H9 (cell line): ENCODE data around the gene KRT28. TPM values are rescaled to one million over a fixed set of nuclear protein-coding genes. Genes with fewer than 3 reads are reported as not detected.
"Not testable (repeated sequence)": the region's sequence is repeated elsewhere in the genome, so short reads cannot be mapped to it uniquely, and the experiment has no call there.

Experiments used
- DNase-seq: peaks from one replicate; pipeline ENCODE4 v3.0.0-alpha.2; 2017
- H2AFZ ChIP-seq: one replicate; pipeline ENCODE4 v1.6.1; 2013; ENCODE audit warnings: mild to moderate bottlenecking, low read length, control low read depth, moderate library complexity
- H2AK5ac ChIP-seq: 2 replicates; pipeline ENCODE4 v1.6.1; 2013; ENCODE audit warnings: low read length, control low read depth, mixed read lengths; ENCODE audit not compliant: insufficient read length
- H2BK120ac ChIP-seq: one replicate; pipeline ENCODE4 v1.6.1; 2013; ENCODE audit warnings: low read depth, mild to moderate bottlenecking, low read length, control low read depth, inconsistent platforms; ENCODE audit not compliant: poor library complexity, severe bottlenecking
- H2BK12ac ChIP-seq: 2 replicates; pipeline ENCODE4 v1.6.1; 2013; ENCODE audit warnings: low read length, control low read depth, mixed read lengths, low read depth; ENCODE audit not compliant: insufficient read length
- H2BK15ac ChIP-seq: 2 replicates; pipeline ENCODE4 v1.6.1; 2013; ENCODE audit warnings: low read depth, low read length, control low read depth
- H2BK20ac ChIP-seq: one replicate; pipeline ENCODE4 v1.6.1; 2013; ENCODE audit warnings: low read depth, mild to moderate bottlenecking, low read length, control low read depth, inconsistent platforms; ENCODE audit not compliant: poor library complexity, severe bottlenecking
- H2BK5ac ChIP-seq: 2 replicates; pipeline ENCODE4 v1.6.1; 2013; ENCODE audit warnings: low read length, control low read depth, mixed read lengths; ENCODE audit not compliant: insufficient read length
- H3K14ac ChIP-seq: 2 replicates; pipeline ENCODE4 v1.6.1; 2013; ENCODE audit warnings: low read length, control low read depth; ENCODE audit not compliant: insufficient read depth
- H3K18ac ChIP-seq: 2 replicates; pipeline ENCODE4 v1.6.1; 2013; ENCODE audit warnings: low read depth, mild to moderate bottlenecking, mixed read lengths, low read length, control low read depth; ENCODE audit not compliant: insufficient read length
- H3K23ac ChIP-seq: 2 replicates; pipeline ENCODE4 v1.6.1; 2013; ENCODE audit warnings: low read length, control low read depth, mixed read lengths, low read depth; ENCODE audit not compliant: insufficient read length
- H3K23me2 ChIP-seq: 2 replicates; pipeline ENCODE4 v1.6.1; 2013; ENCODE audit warnings: low read depth, mild to moderate bottlenecking, mixed read lengths, low read length, control low read depth; ENCODE audit not compliant: insufficient read length, poor library complexity, severe bottlenecking
- H3K27ac ChIP-seq: 2 replicates; pipeline ENCODE4 v1.5.1; 2013; ENCODE audit warnings: low read length, control low read depth, mixed read lengths, low read depth; ENCODE audit not compliant: insufficient read length
- H3K27me3 ChIP-seq: 2 replicates; pipeline ENCODE4 v1.6.1; 2013; ENCODE audit warnings: low read length, control low read depth, inconsistent platforms; ENCODE audit not compliant: insufficient read depth
- H3K4ac ChIP-seq: 2 replicates; pipeline ENCODE4 v1.6.1; 2013; ENCODE audit warnings: low read depth, mild to moderate bottlenecking, control low read depth, inconsistent platforms, low read length, moderate library complexity
- H3K4me1 ChIP-seq: 2 replicates; pipeline ENCODE4 v1.6.1; 2013; ENCODE audit warnings: low read length, control low read depth, inconsistent platforms; ENCODE audit not compliant: insufficient read depth
- H3K4me2 ChIP-seq: 2 replicates; pipeline ENCODE4 v1.6.1; 2013; ENCODE audit warnings: low read length, control low read depth, mixed read lengths; ENCODE audit not compliant: insufficient read length, insufficient read depth
- H3K56ac ChIP-seq: 2 replicates; pipeline ENCODE4 v1.6.1; 2013; ENCODE audit warnings: low read depth, mild to moderate bottlenecking, mixed read lengths, low read length, control low read depth; ENCODE audit not compliant: insufficient read length
- H3K79me1 ChIP-seq: 2 replicates; pipeline ENCODE4 v1.6.1; 2013; ENCODE audit warnings: low read depth, mild to moderate bottlenecking, moderate library complexity, low read length, control low read depth, inconsistent platforms; ENCODE audit not compliant: insufficient read depth, poor library complexity, severe bottlenecking
- H3K79me2 ChIP-seq: 2 replicates; pipeline ENCODE4 v1.6.1; 2013; ENCODE audit warnings: low read length, control low read depth, inconsistent platforms; ENCODE audit not compliant: insufficient read depth
- H3K9ac ChIP-seq: 2 replicates; pipeline ENCODE4 v1.6.1; 2013; ENCODE audit warnings: low read length, control low read depth, mixed read lengths; ENCODE audit not compliant: insufficient read length; ENCODE audit errors: extremely low read depth
- H3K9me3 ChIP-seq: one replicate; pipeline ENCODE4 v1.6.1; 2013; ENCODE audit warnings: low read depth, low read length, inconsistent platforms; ENCODE audit not compliant: control insufficient read depth
- H3T11ph ChIP-seq: one replicate; pipeline ENCODE4 v1.6.1; 2013; ENCODE audit warnings: mild to moderate bottlenecking, low read length, control low read depth, inconsistent platforms
- H4K20me1 ChIP-seq: one replicate; pipeline ENCODE4 v1.6.1; 2013; ENCODE audit not compliant: control insufficient read depth, insufficient read length, insufficient read depth
- H4K5ac ChIP-seq: 2 replicates; pipeline ENCODE4 v1.6.1; 2013; ENCODE audit warnings: low read depth, mild to moderate bottlenecking, mixed read lengths, low read length, control low read depth; ENCODE audit not compliant: insufficient read length
- H4K8ac ChIP-seq: replicated peaks from 2 replicates; pipeline ENCODE4 v1.6.1; 2013; ENCODE audit warnings: low read length, control low read depth, mixed read lengths, low read depth; ENCODE audit not compliant: insufficient read length
- H4K91ac ChIP-seq: 2 replicates; pipeline ENCODE4 v1.6.1; 2013; ENCODE audit warnings: low read depth, mild to moderate bottlenecking, moderate library complexity, mixed read lengths, low read length, control low read depth; ENCODE audit not compliant: insufficient read length
- H3K27ac Mint-ChIP-seq, 3 experiments: 2 replicates in 2 of 3; 3 replicates in 1 of 3; pipeline ENCODE4 v1.8.0; 2020 to 2021; ENCODE audit warnings: mixed read lengths in 3 of 3, mild to moderate bottlenecking in 1 of 3, moderate library complexity in 1 of 3
- H3K27me3 Mint-ChIP-seq: 2 replicates; pipeline ENCODE4 v1.8.0; 2021; ENCODE audit warnings: low read depth, mild to moderate bottlenecking, moderate library complexity, mixed read lengths
- H3K36me3 Mint-ChIP-seq, 3 experiments: 2 replicates in 2 of 3; 3 replicates in 1 of 3; pipeline ENCODE4 v1.8.0; 2020 to 2021; ENCODE audit warnings: low read depth in 3 of 3, mixed read lengths in 3 of 3; ENCODE audit not compliant: insufficient read depth in 1 of 3
- H3K4me1 Mint-ChIP-seq, 2 experiments: 2 replicates each; pipeline ENCODE4 v1.8.0; 2020; ENCODE audit warnings: mixed read lengths in 2 of 2
- H3K4me3 Mint-ChIP-seq, 2 experiments: 2 replicates in 1 of 2; 3 replicates in 1 of 2; pipeline ENCODE4 v1.8.0; 2020 to 2021; ENCODE audit warnings: mild to moderate bottlenecking in 2 of 2, mixed read lengths in 2 of 2, moderate library complexity in 1 of 2
- H3K9me3 Mint-ChIP-seq, 2 experiments: 2 replicates in 1 of 2; 3 replicates in 1 of 2; pipeline ENCODE4 v1.8.0; 2020; ENCODE audit warnings: mild to moderate bottlenecking in 2 of 2, mixed read lengths in 2 of 2, moderate library complexity in 1 of 2
- CTCF ChIP-seq: fragments of 200-600 bp; sonication (generic); conservative IDR thresholded peaks from 3 replicates; pipeline ENCODE4 v1.8.0; 2021; ENCODE audit warnings: antibody characterized with exemption, mild to moderate bottlenecking
- WGBS: extraction: QIAGEN DNeasy Blood & Tissue Kit; methylation state at CpG from one replicate; pipeline ENCODE4 v1.1.7; 2013; ENCODE audit warnings: missing lambda C conversion rate, low lambda C conversion rate, mixed read lengths; ENCODE audit not compliant: insufficient read length; ENCODE audit errors: extremely low coverage; 5-methylcytosine and 5-hydroxymethylcytosine counted together
- total RNA-seq: library from RNA; stranded (reverse); gene quantifications from 2 replicates; pipeline ENCODE4 v1.2.1, GENCODE V29; 2021

Gene KRT28
- total RNA-seq, 1 experiment from 2014 or later, result not detected

- Histone ChIP-seq H3K4me2 (no peak overlapping the region), H4K20me1 (no peaks in the 10 kb centered on the region), H3K79me2 (no peaks in the 10 kb centered on the region), H2BK5ac (no peak overlapping the region), H3K56ac (no peak overlapping the region), H2BK15ac (no peak overlapping the region), H2BK20ac (no peak overlapping the region), H3K23ac (no peak overlapping the region), H3K79me1 (no peaks in the 10 kb centered on the region), H2AFZ (no peak overlapping the region), H2BK12ac (no peak overlapping the region), H2BK120ac (no peak overlapping the region), H3T11ph (no peak overlapping the region), H4K8ac (no peak overlapping the region), H3K18ac (no peak overlapping the region), H3K23me2 (no peaks in the 10 kb centered on the region), H3K4ac (no peak overlapping the region), H4K5ac (no peak overlapping the region), H3K27ac (no peak overlapping the region), H3K4me1 (no peaks in the 10 kb centered on the region), H3K27me3 (no peaks in the 10 kb centered on the region), H3K14ac (no peak overlapping the region), H2AK5ac (no peak overlapping the region), H3K9ac (no peak overlapping the region), H4K91ac (no peak overlapping the region), H3K9me3 (no peaks in the 10 kb centered on the region)
- Mint-ChIP-seq H3K4me3 (no peak overlapping the region), H3K9me3 (peaks cover 0 to 3% of the 10 kb centered on the region in 2 experiments; a peak in 1 of 5 replicates), H3K36me3 (no peaks in the 10 kb centered on the region), H3K27me3 (peaks cover 25% of the 10 kb centered on the region), H3K27ac (no peak overlapping the region), H3K4me1 (no peaks in the 10 kb centered on the region; a peak in 1 of 4 replicates)
- no peak for TF ChIP-seq CTCF
- no CpG with 5 or more reads among the region's 6 CpGs for WGBS
- no peak for DNase-seq
These were observed 49.4 kb downstream of the KRT28 start for GRCh38 chr17:40750391-40750790.

- not testable (repeated sequence) for H2AFZ ChIP-seq
- peaks cover 27% of the 10 kb centered on the region for H3K27me3 Mint-ChIP-seq
These were observed 51.1 kb downstream of the KRT28 start for GRCh38 chr17:40748666-40749065.

More at GRCh38 chr17:40748666-40749065, 51.1 kb downstream of the KRT28 start:
- not testable (repeated sequence) for H3K27ac Mint-ChIP-seq, H3K79me1 ChIP-seq, H2BK15ac ChIP-seq, H3K14ac ChIP-seq, H4K8ac ChIP-seq, H2AK5ac ChIP-seq, H3K9me3 ChIP-seq, H2BK20ac ChIP-seq, H3K56ac ChIP-seq, H3K4me2 ChIP-seq, H3K27ac ChIP-seq, H2BK120ac ChIP-seq, H3K27me3 ChIP-seq, H2BK12ac ChIP-seq, H3K4me1 Mint-ChIP-seq, H3K23me2 ChIP-seq, H4K5ac ChIP-seq, H3K79me2 ChIP-seq, H3K9me3 Mint-ChIP-seq, H4K20me1 ChIP-seq, H3K18ac ChIP-seq, H3K4ac ChIP-seq, H3K9ac ChIP-seq, H3T11ph ChIP-seq, H4K91ac ChIP-seq, H3K36me3 Mint-ChIP-seq, H3K4me1 ChIP-seq, H3K4me3 Mint-ChIP-seq, H2BK5ac ChIP-seq, DNase-seq, H3K23ac ChIP-seq
- WGBS, result no CpG with 5 or more reads among the region's 1 CpG
